ENCODE measurements around the gene ALPL.
"Not testable (repeated sequence)": the region's sequence is repeated elsewhere in the genome, so short reads cannot be mapped to it uniquely, and the experiment has no call there.

ALPL gene

GRCh38 chr1:21509351-21510112 is at the start of gene ALPL:
TSS of gene ALPL (plus strand) at chr1:21509423. CDS start at chr1:21554082, 44,659 bp downstream.
- in situ Hi-C loops (cut with HindIII; ENCODE audit: low sequenced_read_pairs), result no loop called here

GRCh38 chr1:21465127-21465526 is 44.1 kb upstream of the ALPL start:
- in situ Hi-C loops (cut with HindIII; ENCODE audit: low sequenced_read_pairs), result not testable (repeated sequence)

GRCh38 chr1:21467946-21468345 is 41.3 kb upstream of the ALPL start:
- in situ Hi-C loops (cut with HindIII; ENCODE audit: low sequenced_read_pairs), result not testable (repeated sequence)

- in situ Hi-C loops (cut with HindIII; ENCODE audit: low sequenced_read_pairs), result no loop called here
These were observed 40.6 kb upstream of the ALPL start for GRCh38 chr1:21468599-21468998.

GRCh38 chr1:21469581-21469980 is 39.6 kb upstream of the ALPL start:
- in situ Hi-C loops (cut with HindIII; ENCODE audit: low sequenced_read_pairs), result no loop called here

GRCh38 chr1:21472861-21473260 is 36.4 kb upstream of the ALPL start:
- in situ Hi-C loops (cut with HindIII; ENCODE audit: low sequenced_read_pairs), result no loop called here

- in situ Hi-C loops (cut with HindIII; ENCODE audit: low sequenced_read_pairs), result no loop called here
These were observed 30.9 kb upstream of the ALPL start for GRCh38 chr1:21478356-21478755.

GRCh38 chr1:21483881-21484280 is 25.3 kb upstream of the ALPL start:
- in situ Hi-C loops (cut with HindIII; ENCODE audit: low sequenced_read_pairs), result not testable (repeated sequence)

GRCh38 chr1:21489146-21489545 is 20.1 kb upstream of the ALPL start:
- in situ Hi-C loops (cut with HindIII; ENCODE audit: low sequenced_read_pairs), result no loop called here

- in situ Hi-C loops (cut with HindIII; ENCODE audit: low sequenced_read_pairs), result no loop called here
These were observed 18.3 kb upstream of the ALPL start for GRCh38 chr1:21490774-21491487.

- in situ Hi-C loops (cut with HindIII; ENCODE audit: low sequenced_read_pairs), result no loop called here
These were observed 17.5 kb upstream of the ALPL start for GRCh38 chr1:21491488-21492355.

GRCh38 chr1:21492356-21492625 is 16.9 kb upstream of the ALPL start:
- in situ Hi-C loops (cut with HindIII; ENCODE audit: low sequenced_read_pairs), result no loop called here

GRCh38 chr1:21494196-21494595 is 15.0 kb upstream of the ALPL start:
- in situ Hi-C loops (cut with HindIII; ENCODE audit: low sequenced_read_pairs), result no loop called here

GRCh38 chr1:21495225-21495820 is 13.9 kb upstream of the ALPL start:
- in situ Hi-C loops (cut with HindIII; ENCODE audit: low sequenced_read_pairs), result no loop called here

GRCh38 chr1:21496063-21496462 is 13.2 kb upstream of the ALPL start:
- in situ Hi-C loops (cut with HindIII; ENCODE audit: low sequenced_read_pairs), result no loop called here

- in situ Hi-C loops (cut with HindIII; ENCODE audit: low sequenced_read_pairs), result no loop called here
These were observed 12.3 kb upstream of the ALPL start for GRCh38 chr1:21496886-21497285.

- in situ Hi-C loops (cut with HindIII; ENCODE audit: low sequenced_read_pairs), result no loop called here
These were observed 11.7 kb upstream of the ALPL start for GRCh38 chr1:21497466-21498061.

- in situ Hi-C loops (cut with HindIII; ENCODE audit: low sequenced_read_pairs), result no loop called here
These were observed 9.8 kb upstream of the ALPL start for GRCh38 chr1:21499283-21499950.

GRCh38 chr1:21503706-21504377 is 5.4 kb upstream of the ALPL start:
- in situ Hi-C loops (cut with HindIII; ENCODE audit: low sequenced_read_pairs), result no loop called here

GRCh38 chr1:21506804-21507203 is 2.4 kb upstream of the ALPL start:
- in situ Hi-C loops (cut with HindIII; ENCODE audit: low sequenced_read_pairs), result no loop called here

All from DLD1 (cell line).